SK-N-SH (cell line): Measurements from ENCODE around the gene SYNE2. TPM values are rescaled to one million over a fixed set of nuclear protein-coding genes. Genes with fewer than 3 reads are reported as not detected.

Experiments used
- CTCF ChIA-PET: fragments of 300-600, 350-600 bp; formaldehyde crosslinking; extraction: SDS; loops from one replicate; lab custom pipeline; 2021; lab: Yijun Ruan, JAX
- POLR2A ChIA-PET: fragments of 350-600 bp; sonication (Branson Sonifier 250); formaldehyde crosslinking; extraction: SDS; loops from one replicate; lab custom pipeline; 2020; ENCODE audit warnings: antibody characterized with exemption, inconsistent platforms; lab: Yijun Ruan, JAX
- DNase-seq: peaks from one replicate; pipeline ENCODE4 v3.0.0; 2012
- H2AFZ ChIP-seq: fragments of 200-600 bp; sonication (generic); 2 replicates; pipeline ENCODE4 v1.8.1; 2016; ENCODE audit warnings: antibody characterized with exemption, mild to moderate bottlenecking, low read depth
- H3F3A ChIP-seq: fragments of 200-600 bp; sonication (generic); replicated peaks from 2 replicates; pipeline ENCODE3; 2016; ENCODE audit warnings: antibody characterized with exemption, mild to moderate bottlenecking; ENCODE audit not compliant: insufficient read depth
- H3K27ac ChIP-seq, 2 experiments: fragments of 200-500 bp in 1 of 2; fragments of 200-600 bp in 1 of 2; sonication (Bioruptor generic) in 1 of 2; sonication (generic), shearing (Covaris generic) in 1 of 2; 2 replicates each; pipeline versions ENCODE4 v1.5.1 to v1.6.1; 2014 to 2016; ENCODE audit warnings: low read depth in 2 of 2, inconsistent platforms in 1 of 2, low read length in 1 of 2, mild to moderate bottlenecking in 1 of 2, mixed read lengths in 1 of 2
- H3K27me3 ChIP-seq: fragments of 200-600 bp; sonication (generic), shearing (Covaris generic); 2 replicates; pipeline ENCODE4 v1.6.1; 2016; ENCODE audit warnings: mixed run types; ENCODE audit not compliant: insufficient read depth
- H3K36me3 ChIP-seq, 2 experiments: fragments of 200-500 bp in 1 of 2; fragments of 200-600 bp in 1 of 2; sonication (Bioruptor generic) in 1 of 2; sonication (generic) in 1 of 2; replicated peaks in 1 of 2; 2 replicates each; pipeline versions ENCODE3 to v1.5.1; 2014 to 2016; ENCODE audit warnings: low read length in 1 of 2, mild to moderate bottlenecking in 1 of 2; ENCODE audit not compliant: insufficient read depth in 2 of 2, control insufficient read depth in 1 of 2
- H3K4me1 ChIP-seq, 2 experiments: fragments of 200-500 bp in 1 of 2; fragments of 200-600 bp in 1 of 2; sonication (Bioruptor generic) in 1 of 2; sonication (generic), shearing (Covaris generic) in 1 of 2; 2 replicates each; pipeline versions ENCODE4 v1.5.1 to v1.6.1; 2014 to 2016; ENCODE audit warnings: low read depth in 1 of 2, low read length in 1 of 2, mixed run types in 1 of 2; ENCODE audit not compliant: insufficient read depth in 2 of 2, control insufficient read depth in 1 of 2
- H3K4me2 ChIP-seq: fragments of 200-600 bp; sonication (generic), shearing (Covaris generic); 2 replicates; pipeline ENCODE4 v1.6.1; 2017; ENCODE audit warnings: mixed run types
- H3K4me3 ChIP-seq, 2 experiments: fragments of 200-500 bp in 1 of 2; fragments of 200-600 bp in 1 of 2; sonication (Bioruptor generic) in 1 of 2; sonication (generic), shearing (Covaris generic) in 1 of 2; 2 replicates each; pipeline versions ENCODE4 v1.5.1 to v1.8.1; 2014 to 2016; ENCODE audit warnings: low read depth in 2 of 2, inconsistent platforms in 1 of 2, low read length in 1 of 2, mild to moderate bottlenecking in 1 of 2, mixed read lengths in 1 of 2, moderate library complexity in 1 of 2
- H3K79me2 ChIP-seq: fragments of 200-600 bp; sonication (generic); 2 replicates; pipeline ENCODE4 v1.8.1; 2017; ENCODE audit warnings: mild to moderate bottlenecking; ENCODE audit not compliant: insufficient read depth
- H3K9ac ChIP-seq: fragments of 200-600 bp; sonication (generic); 2 replicates; pipeline ENCODE4 v1.6.1; 2017; ENCODE audit warnings: mixed run types
- H3K9me2 ChIP-seq: fragments of 200-600 bp; sonication (generic); 2 replicates; pipeline ENCODE4 v1.6.1; 2017; ENCODE audit warnings: mixed run types
- H3K9me3 ChIP-seq: fragments of 200-600 bp; sonication (generic); 2 replicates; pipeline ENCODE4 v1.6.1; 2017; ENCODE audit warnings: mixed run types, mild to moderate bottlenecking, moderate library complexity
- H4K20me1 ChIP-seq: fragments of 200-600 bp; sonication (generic); 2 replicates; pipeline ENCODE4 v1.6.1; 2017; ENCODE audit warnings: mild to moderate bottlenecking, mixed run types; ENCODE audit not compliant: insufficient read depth
- CTCF ChIP-seq: fragments of 200-600 bp; sonication (generic); IDR thresholded peaks from 2 replicates; pipeline ENCODE4 v1.6.1; 2017; ENCODE audit warnings: antibody characterized with exemption, mild to moderate bottlenecking, moderate library complexity
- ELF1 ChIP-seq: IDR thresholded peaks from 2 replicates; pipeline ENCODE4 v1.4.0; 2012
- EP300 ChIP-seq, 2 experiments: IDR thresholded peaks; 2 replicates each; pipeline versions ENCODE4 v1.4.0 to v1.6.1; 2012; ENCODE audit warnings: borderline replicate concordance in 1 of 2, low read depth in 1 of 2, low read length in 1 of 2
- FOXJ3 ChIP-seq: sonication (generic); formaldehyde crosslinking; IDR thresholded peaks from 2 replicates; pipeline ENCODE4 v1.5.1; 2020; ENCODE audit warnings: mild to moderate bottlenecking, missing genetic modification reagents
- GABPA ChIP-seq: IDR thresholded peaks from 2 replicates; pipeline ENCODE4 v1.4.0; 2012; ENCODE audit warnings: low read depth, mild to moderate bottlenecking
- GATA2 ChIP-seq: sonication (generic); formaldehyde crosslinking; IDR thresholded peaks from 2 replicates; pipeline ENCODE4 v1.5.0; 2020; ENCODE audit warnings: mild to moderate bottlenecking, missing genetic modification reagents
- JUND ChIP-seq: IDR thresholded peaks from 2 replicates; pipeline ENCODE4 v1.4.0; 2012
- MEF2A ChIP-seq: IDR thresholded peaks from 2 replicates; pipeline ENCODE4 v1.4.0; 2012; ENCODE audit warnings: low read depth, borderline replicate concordance
- NFIC ChIP-seq: IDR thresholded peaks from 2 replicates; pipeline ENCODE4 v1.4.0; 2012; ENCODE audit warnings: borderline replicate concordance
- PBX3 ChIP-seq: IDR thresholded peaks from 2 replicates; pipeline ENCODE4; 2012
- POLR2AphosphoS5 ChIP-seq: IDR thresholded peaks from 2 replicates; pipeline ENCODE4 v1.6.1; 2012; ENCODE audit warnings: low read depth, low read length
- RCOR1 ChIP-seq: fragments of 150-350 bp; IDR thresholded peaks from 2 replicates; pipeline ENCODE4 v1.6.1; 2017; ENCODE audit warnings: antibody characterized with exemption, low read length
- RXRA ChIP-seq: IDR thresholded peaks from 2 replicates; pipeline ENCODE4 v1.4.0; 2012; ENCODE audit warnings: low read depth, mild to moderate bottlenecking, borderline replicate concordance
- SIN3A ChIP-seq: IDR thresholded peaks from 2 replicates; pipeline ENCODE4 v1.6.1; 2012; ENCODE audit warnings: low read depth, mild to moderate bottlenecking, low read length, moderate library complexity, borderline replicate concordance
- SMC3 ChIP-seq: IDR thresholded peaks from 2 replicates; pipeline ENCODE4 v1.6.1; 2012; ENCODE audit warnings: low read depth, low read length, improper control_type of control experiment
- TAF1 ChIP-seq: IDR thresholded peaks from 2 replicates; pipeline ENCODE4 v1.6.1; 2012; ENCODE audit warnings: low read depth, mild to moderate bottlenecking, low read length, moderate library complexity, borderline replicate concordance
- TEAD4 ChIP-seq: IDR thresholded peaks from 2 replicates; pipeline ENCODE4 v1.4.0; 2012; ENCODE audit warnings: mild to moderate bottlenecking, borderline replicate concordance; ENCODE audit not compliant: insufficient read depth
- USF2 ChIP-seq: fragments of 150-350 bp; IDR thresholded peaks from 2 replicates; pipeline ENCODE4 v1.6.1; 2017; ENCODE audit warnings: antibody characterized with exemption, low read length, low read depth, borderline replicate concordance
- WGBS: methylation state at CpG from one replicate; pipeline ENCODE4 v1.1.6; 2017; ENCODE audit warnings: low lambda C conversion rate; 5-methylcytosine and 5-hydroxymethylcytosine counted together
- polyA plus RNA-seq, 3 experiments: library from polyadenylated mRNA; depleted of rRNA; stranded (reverse); fragments of >200 nt; gene quantifications; 2 replicates each; pipeline ENCODE4 v1.2.3, GENCODE V29; 2012
- TF ChIP-seq, protein P1 (sequence below): IDR thresholded peaks from 2 replicates; pipeline ENCODE4 v1.4.0; 2012; ENCODE audit warnings: low read depth, borderline replicate concordance

The SYNE2 gene
- polyA plus RNA-seq, 1 of the 3 experiments (the other 2 are of a cell fraction) = 7.1 TPM

DNA sequence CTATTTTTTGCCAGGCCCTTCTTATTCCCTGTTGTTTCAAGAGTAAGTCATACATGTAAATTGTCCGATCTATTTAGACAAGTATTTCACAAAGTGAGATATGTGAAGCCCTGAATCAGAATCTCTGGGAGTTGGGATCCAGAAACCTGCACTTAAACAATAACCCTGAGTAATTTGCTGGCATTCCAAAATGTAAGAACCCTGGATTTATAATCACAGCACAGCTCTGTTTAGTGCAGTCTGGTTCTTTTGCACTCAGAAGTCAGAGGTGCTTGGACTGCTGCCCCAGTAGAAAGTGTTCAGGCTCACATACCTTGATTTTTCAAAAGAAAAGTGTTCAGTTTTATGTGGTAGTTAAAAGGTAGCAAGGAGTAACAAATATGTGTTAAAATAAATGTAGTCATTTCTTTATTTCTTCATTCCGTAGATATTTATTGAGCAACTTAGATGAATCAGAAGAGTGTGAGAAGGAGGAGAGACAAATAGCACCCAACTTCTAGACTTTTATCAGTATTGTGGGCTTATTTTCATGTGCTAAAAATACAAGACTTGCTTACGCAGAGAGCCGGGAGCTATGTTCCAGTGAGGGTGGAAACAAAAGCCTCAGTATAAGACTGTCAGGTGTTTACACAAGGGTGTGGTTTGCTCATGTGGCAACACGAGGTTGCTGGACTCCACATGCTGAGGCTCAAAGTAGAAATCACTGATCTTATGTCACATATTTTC, 70.1 kb downstream of the SYNE2 start:
- H3K4me2 ChIP-seq = no peak overlapping the region
- POLR2A ChIA-PET = no interaction called here
- H3K4me3 ChIP-seq = no peak overlapping the region
- H3K36me3 ChIP-seq = no peaks in the 10 kb centered on the region
- 72% methylated on average over 5 of the region's 5 CpGs for WGBS
- no peaks in the 10 kb centered on the region for H3K79me2 ChIP-seq
- 0 out of 2 replicates have a peak, but pooled peaks cover 4% of the 10 kb centered on the region for H3K9me3 ChIP-seq
- no peak for DNase-seq
- H3K4me1 ChIP-seq = no peaks in the 10 kb centered on the region
- no peaks in the 10 kb centered on the region for H3K9me2 ChIP-seq
- no peak overlapping the region for H3K9ac ChIP-seq
- H3K27ac ChIP-seq = no peak overlapping the region
- TF ChIP-seq USF2 (no peak), JUND (no peak), MEF2A (no peak), ELF1 (no peak), RXRA (no peak), RCOR1 (no peak), POLR2AphosphoS5 (no peak), CTCF (no peak), TAF1 (no peak), GABPA (no peak), GATA2 (CRISPR knock-in tag) (no peak), TEAD4 (no peak), EP300 (IDR thresholded peaks at IDR 0.05; ENCODE audit: borderline replicate concordance in 1 of 2, low read depth in 1 of 2, low read length in 1 of 2) (no peak), PBX3 (no peak), SIN3A (no peak), NFIC (no peak), FOXJ3 (CRISPR knock-in tag) (no peak), SMC3 (no peak)
- TF ChIP-seq, protein P1, sequence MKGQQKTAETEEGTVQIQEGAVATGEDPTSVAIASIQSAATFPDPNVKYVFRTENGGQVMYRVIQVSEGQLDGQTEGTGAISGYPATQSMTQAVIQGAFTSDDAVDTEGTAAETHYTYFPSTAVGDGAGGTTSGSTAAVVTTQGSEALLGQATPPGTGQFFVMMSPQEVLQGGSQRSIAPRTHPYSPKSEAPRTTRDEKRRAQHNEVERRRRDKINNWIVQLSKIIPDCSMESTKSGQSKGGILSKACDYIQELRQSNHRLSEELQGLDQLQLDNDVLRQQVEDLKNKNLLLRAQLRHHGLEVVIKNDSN = no peak
- H2AFZ ChIP-seq = no peak overlapping the region
- CTCF ChIA-PET = no interaction called here
- H3F3A ChIP-seq = no peaks in the 10 kb centered on the region
- no peaks in the 10 kb centered on the region for H3K27me3 ChIP-seq
- no peaks in the 10 kb centered on the region for H4K20me1 ChIP-seq
